ENCODE data around the gene MRTFB. TPM values are rescaled to one million over a fixed set of nuclear protein-coding genes. Genes with fewer than 3 reads are reported as not detected.
A peak's percentile ranks its signal among the peaks of the same experiment; 100 is the strongest.

MRTFB gene
- total RNA-seq, 1 experiment from 2014 or later = 90.5 TPM

DNA sequence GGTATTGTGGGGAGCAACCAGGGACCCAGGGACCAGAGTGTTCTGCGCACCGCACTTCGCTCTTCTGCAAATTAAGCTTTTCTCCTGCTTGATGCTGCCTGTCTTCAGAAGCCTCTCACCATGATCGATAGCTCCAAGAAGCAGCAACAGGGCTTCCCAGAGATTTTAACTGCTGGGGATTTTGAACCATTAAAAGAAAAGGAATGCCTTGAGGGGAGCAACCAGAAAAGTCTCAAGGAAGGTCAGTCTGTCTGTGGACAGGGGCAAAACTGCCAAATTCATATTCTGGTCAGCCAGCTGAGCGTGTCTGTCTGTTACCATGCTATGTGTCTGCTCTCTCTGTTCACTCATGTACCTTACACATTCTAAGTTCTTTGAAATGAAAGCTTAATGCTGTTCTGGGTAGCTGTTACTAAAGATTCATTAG is 115.7 kb downstream of the MRTFB start:
- no peak for DNase-seq (ENCODE audit: low read depth, low spot score)
- H3K27me3 ChIP-seq (ENCODE audit: control insufficient read depth, insufficient read depth, low read length) = no peaks in the 10 kb centered on the region
- H3K9me3 ChIP-seq (ENCODE audit: control insufficient read depth, insufficient read depth, low read depth, low read length) = no peaks in the 10 kb centered on the region
- POLR2A ChIA-PET = no interaction called here
- CTCF ChIA-PET = interaction anchor here (0.6 kb wide), 1 partner anchor 250 kb away, joined by 3 read pairs; no protein-coding TSS in a partner anchor
- intact Hi-C loops (cut with micrococcal nuclease; ENCODE audit: unreplicated experiment) = loop anchor here (10.0 kb wide), 1 partner anchor 262 kb away; the partner anchor contains the start of gene ERCC4
- no peak overlapping the region; a peak in 1 of 4 replicates for H3K4me3 ChIP-seq (ENCODE audit: low read depth in 2 of 2, low read length in 2 of 2)
- no TSS peak for BruUV-seq (replicated peaks)
- no peaks in the 10 kb centered on the region for H3K36me3 ChIP-seq (ENCODE audit: control insufficient read depth, insufficient read depth, low read length)
- in situ Hi-C loops (cut with HindIII; ENCODE audit: low pct_unique_long_range_greater_than_20kb, low sequenced_read_pairs) = no loop called here
- TF ChIP-seq, protein P1, sequence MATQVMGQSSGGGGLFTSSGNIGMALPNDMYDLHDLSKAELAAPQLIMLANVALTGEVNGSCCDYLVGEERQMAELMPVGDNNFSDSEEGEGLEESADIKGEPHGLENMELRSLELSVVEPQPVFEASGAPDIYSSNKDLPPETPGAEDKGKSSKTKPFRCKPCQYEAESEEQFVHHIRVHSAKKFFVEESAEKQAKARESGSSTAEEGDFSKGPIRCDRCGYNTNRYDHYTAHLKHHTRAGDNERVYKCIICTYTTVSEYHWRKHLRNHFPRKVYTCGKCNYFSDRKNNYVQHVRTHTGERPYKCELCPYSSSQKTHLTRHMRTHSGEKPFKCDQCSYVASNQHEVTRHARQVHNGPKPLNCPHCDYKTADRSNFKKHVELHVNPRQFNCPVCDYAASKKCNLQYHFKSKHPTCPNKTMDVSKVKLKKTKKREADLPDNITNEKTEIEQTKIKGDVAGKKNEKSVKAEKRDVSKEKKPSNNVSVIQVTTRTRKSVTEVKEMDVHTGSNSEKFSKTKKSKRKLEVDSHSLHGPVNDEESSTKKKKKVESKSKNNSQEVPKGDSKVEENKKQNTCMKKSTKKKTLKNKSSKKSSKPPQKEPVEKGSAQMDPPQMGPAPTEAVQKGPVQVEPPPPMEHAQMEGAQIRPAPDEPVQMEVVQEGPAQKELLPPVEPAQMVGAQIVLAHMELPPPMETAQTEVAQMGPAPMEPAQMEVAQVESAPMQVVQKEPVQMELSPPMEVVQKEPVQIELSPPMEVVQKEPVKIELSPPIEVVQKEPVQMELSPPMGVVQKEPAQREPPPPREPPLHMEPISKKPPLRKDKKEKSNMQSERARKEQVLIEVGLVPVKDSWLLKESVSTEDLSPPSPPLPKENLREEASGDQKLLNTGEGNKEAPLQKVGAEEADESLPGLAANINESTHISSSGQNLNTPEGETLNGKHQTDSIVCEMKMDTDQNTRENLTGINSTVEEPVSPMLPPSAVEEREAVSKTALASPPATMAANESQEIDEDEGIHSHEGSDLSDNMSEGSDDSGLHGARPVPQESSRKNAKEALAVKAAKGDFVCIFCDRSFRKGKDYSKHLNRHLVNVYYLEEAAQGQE (IDR thresholded peaks at IDR 0.05; ENCODE audit: insufficient read depth in 1 of 2, low read depth in 2 of 2, low read length in 1 of 2) = no peak
- TF ChIP-seq TCF7L2 (IDR thresholded peaks at IDR 0.05; ENCODE audit: low read depth, low read length) (no peak), CTCF (IDR thresholded peaks at IDR 0.05) (no peak), SIN3A (IDR thresholded peaks at IDR 0.05; ENCODE audit: borderline replicate concordance, insufficient read depth, low read depth, low read length) (no peak), POLR2AphosphoS5 (IDR thresholded peaks at IDR 0.05; ENCODE audit: low read depth, low read length) (no peak)
- H3K27ac ChIP-seq (ENCODE audit: low read length) = peak overlapping the region; percentile 40
- no peak for ATAC-seq
- peaks cover 27% of the 10 kb centered on the region for H3K4me1 ChIP-seq (ENCODE audit: control insufficient read depth, insufficient read depth, low read length)

- ATAC-seq (no peak), DNase-seq (ENCODE audit: low read depth, low spot score) (no peak)
- Histone ChIP-seq H3K9me3 (ENCODE audit: control insufficient read depth, insufficient read depth, low read depth, low read length) (no peaks in the 10 kb centered on the region), H3K27me3 (ENCODE audit: control insufficient read depth, insufficient read depth, low read length) (no peaks in the 10 kb centered on the region), H3K4me1 (ENCODE audit: control insufficient read depth, insufficient read depth, low read length) (peaks cover 27% of the 10 kb centered on the region), H3K36me3 (ENCODE audit: control insufficient read depth, insufficient read depth, low read length) (no peaks in the 10 kb centered on the region), H3K27ac (ENCODE audit: low read length) (no peak overlapping the region), H3K4me3 (ENCODE audit: low read depth in 2 of 2, low read length in 2 of 2) (no peak overlapping the region)
- ChIA-PET CTCF (no interaction called here), POLR2A (no interaction called here)
- in situ Hi-C loops (cut with HindIII; ENCODE audit: low pct_unique_long_range_greater_than_20kb, low sequenced_read_pairs) = no loop called here
- BruUV-seq (replicated peaks) = no TSS peak
- intact Hi-C loops (cut with micrococcal nuclease; ENCODE audit: unreplicated experiment) = loop anchor here (10.0 kb wide), 1 partner anchor 263 kb away; the partner anchor contains the start of gene ERCC4
- no peak for TF ChIP-seq SIN3A (IDR thresholded peaks at IDR 0.05; ENCODE audit: borderline replicate concordance, insufficient read depth, low read depth, low read length)
- no peak for TF ChIP-seq POLR2AphosphoS5 (IDR thresholded peaks at IDR 0.05; ENCODE audit: low read depth, low read length)
- TF ChIP-seq CTCF (IDR thresholded peaks at IDR 0.05) = no peak
- no peak for TF ChIP-seq TCF7L2 (IDR thresholded peaks at IDR 0.05; ENCODE audit: low read depth, low read length)
- TF ChIP-seq, protein P1 (IDR thresholded peaks at IDR 0.05; ENCODE audit: insufficient read depth in 1 of 2, low read depth in 2 of 2, low read length in 1 of 2) = no peak
Observed at GRCh38 chr16:14187517-14188338, 116.6 kb downstream of the MRTFB start.
